Endothelial cell of umbilical vein (primary cell): ENCODE results near the gene QPCTL. TPM values are rescaled to one million over a fixed set of nuclear protein-coding genes. Genes with fewer than 3 reads are reported as not detected.
A peak's percentile ranks its signal among the peaks of the same experiment; 100 is the strongest.

Experiments
- BruUV-seq: library from RNA; stranded (reverse); fragments of 400-500 nt; replicated peaks from 2 replicates; lab custom pipeline; 2021; lab: Mats Ljungman, UMichigan
- CTCF ChIA-PET: fragments of 300-600, 350-600 bp; sonication (Branson Sonifier 250); formaldehyde crosslinking; loops from one replicate; lab custom pipeline; 2021; ENCODE audit warnings: antibody characterized with exemption, inconsistent platforms; lab: Charles Lee
- POLR2A ChIA-PET: fragments of 300-600, 350-600 bp; sonication (Branson Sonifier 250); formaldehyde crosslinking; loops from one replicate; lab custom pipeline; 2021; ENCODE audit warnings: antibody characterized with exemption, inconsistent platforms; lab: Charles Lee
- DNase-seq: peaks from one replicate; pipeline ENCODE4 v3.0.0-alpha.2; 2011; ENCODE audit warnings: low read depth, low spot score
- FAIRE-seq: peaks from 2 replicates; lab custom pipeline; 2011; peaks lifted over from hg19 to GRCh38; lab: Jason Lieb, UNC
- H2AFZ ChIP-seq: 2 replicates; pipeline ENCODE4 v1.6.0; 2012; ENCODE audit warnings: low read depth, low read length, control low read depth, inconsistent platforms
- H3K27ac ChIP-seq: 2 replicates; pipeline ENCODE4 v1.5.1; 2011; ENCODE audit warnings: low read depth, mild to moderate bottlenecking, control low read depth, low read length, moderate library complexity; ENCODE audit not compliant: insufficient read depth
- H3K27me3 ChIP-seq, 2 experiments: 2 replicates each; pipeline versions ENCODE4 v1.6.0 to v1.6.1; 2011; ENCODE audit warnings: low read length in 2 of 2, mixed read lengths in 1 of 2; ENCODE audit not compliant: control insufficient read depth in 2 of 2, insufficient read depth in 2 of 2
- H3K36me3 ChIP-seq, 2 experiments: 2 replicates in 1 of 2; 3 replicates in 1 of 2; pipeline ENCODE4 v1.5.1; 2011; ENCODE audit warnings: low read length in 2 of 2, mild to moderate bottlenecking in 1 of 2, moderate library complexity in 1 of 2; ENCODE audit not compliant: control insufficient read depth in 2 of 2, insufficient read depth in 2 of 2; ENCODE audit errors: extremely low read depth in 1 of 2
- H3K4me1 ChIP-seq: 3 replicates; pipeline ENCODE4 v1.5.1; 2011; ENCODE audit warnings: mild to moderate bottlenecking, low read length; ENCODE audit not compliant: control insufficient read depth, insufficient read depth; ENCODE audit errors: extremely low read depth
- H3K4me2 ChIP-seq: 2 replicates; pipeline ENCODE4 v1.6.1; 2011; ENCODE audit warnings: low read length, control low read depth, mixed read lengths; ENCODE audit not compliant: insufficient read depth
- H3K4me3 ChIP-seq, 3 experiments: fragments of 200-600 bp in 1 of 3; sonication (generic), shearing (Covaris generic) in 1 of 3; replicated peaks in 1 of 3; 2 replicates each; pipeline ENCODE4 v1.5.1; 2011 to 2016; ENCODE audit warnings: control low read depth in 3 of 3, low read length in 3 of 3, mild to moderate bottlenecking in 2 of 3, inconsistent platforms in 1 of 3, low read depth in 1 of 3, moderate library complexity in 1 of 3; ENCODE audit not compliant: insufficient read depth in 1 of 3
- H3K79me2 ChIP-seq: 2 replicates; pipeline ENCODE4 v1.6.0; 2012; ENCODE audit warnings: low read length, inconsistent platforms; ENCODE audit not compliant: control insufficient read depth, insufficient read depth
- H3K9ac ChIP-seq: replicated peaks from 2 replicates; pipeline ENCODE3; 2011; ENCODE audit warnings: low read length, control low read depth; ENCODE audit not compliant: insufficient read depth; ENCODE audit errors: extremely low read depth
- H3K9me1 ChIP-seq: replicated peaks from 3 replicates; pipeline ENCODE4 v1.6.0; 2011; ENCODE audit warnings: mild to moderate bottlenecking, low read length; ENCODE audit not compliant: control insufficient read depth, insufficient read depth; ENCODE audit errors: extremely low read depth
- H3K9me3 ChIP-seq: replicated peaks from 2 replicates; pipeline ENCODE4 v1.5.1; 2012; ENCODE audit warnings: low read length, inconsistent platforms; ENCODE audit not compliant: control insufficient read depth, insufficient read depth
- H4K20me1 ChIP-seq: replicated peaks from 2 replicates; pipeline ENCODE3; 2011; ENCODE audit warnings: mild to moderate bottlenecking, low read length; ENCODE audit not compliant: control insufficient read depth, insufficient read depth; ENCODE audit errors: extremely low read depth
- CTCF ChIP-seq, 2 donors: IDR thresholded peaks; 1 replicate in 1 of 2; 2 replicates in 1 of 2; pipeline ENCODE4 v1.5.1; 2011; ENCODE audit warnings: low read length in 2 of 2, mild to moderate bottlenecking in 2 of 2, moderate library complexity in 2 of 2, control low read depth in 1 of 2, inconsistent platforms in 1 of 2, low read depth in 1 of 2; ENCODE audit not compliant: insufficient read depth in 1 of 2; ENCODE audit errors: extremely low read depth in 1 of 2
- EZH2 ChIP-seq: IDR thresholded peaks from 2 replicates; pipeline ENCODE4 v1.6.1; 2012; ENCODE audit warnings: borderline replicate concordance, low read depth, mild to moderate bottlenecking, moderate library complexity, low read length, inconsistent platforms; ENCODE audit not compliant: severe bottlenecking
- FOS ChIP-seq: IDR thresholded peaks from 2 replicates; pipeline ENCODE4 v1.6.1; 2011; ENCODE audit warnings: mild to moderate bottlenecking, low read length, moderate library complexity, borderline replicate concordance; ENCODE audit not compliant: insufficient read depth
- GATA2 ChIP-seq: IDR thresholded peaks from 2 replicates; pipeline ENCODE4 v1.7.0; 2011; ENCODE audit warnings: low read depth, mild to moderate bottlenecking, moderate library complexity, mixed read lengths, low read length; ENCODE audit not compliant: insufficient read length, insufficient read depth
- JUN ChIP-seq: IDR thresholded peaks from 2 replicates; pipeline ENCODE4 v1.6.1; 2011; ENCODE audit warnings: borderline replicate concordance, low read depth; ENCODE audit not compliant: insufficient read length, insufficient read depth
- MYC ChIP-seq: IDR thresholded peaks from one replicate; pipeline ENCODE4 v1.6.1; 2011; ENCODE audit warnings: mild to moderate bottlenecking, low read depth, low read length
- POLR2A ChIP-seq: IDR thresholded peaks from 2 replicates; pipeline ENCODE4 v1.6.1; 2012; ENCODE audit warnings: low read depth, mild to moderate bottlenecking, control low read depth, low read length
- POLR2AphosphoS5 ChIP-seq: IDR thresholded peaks from 2 replicates; pipeline ENCODE4 v1.6.1; 2012; ENCODE audit warnings: low read depth, mild to moderate bottlenecking, control low read depth, low read length, moderate library complexity; ENCODE audit not compliant: insufficient read depth
- dilution Hi-C: fragments of 300-500 bp; cut with MboI; formaldehyde crosslinking; loops from one replicate; pipeline ENCODE4 v1.15.0; 2019; ENCODE audit warnings: low sequenced_read_pairs; ENCODE audit not compliant: extremely low pct_ligation_motif_present
- intact Hi-C: fragments of 100-400 bp; cut with micrococcal nuclease; formaldehyde crosslinking; loops from one replicate; pipeline ENCODE4 v1.10.0; 2022
- polyA plus RNA-seq, 4 experiments: library from polyadenylated mRNA; depleted of rRNA in 3 of 4; stranded (reverse) in 3 of 4; unstranded in 1 of 4; fragments of >200 nt; gene quantifications; 2 replicates each; pipeline versions ENCODE4 v1.2.1 to v1.2.3, GENCODE V29; 2011 to 2012; ENCODE audit warnings: missing spikeins in 1 of 4
- total RNA-seq: library from RNA; stranded (reverse); gene quantifications from 2 replicates; pipeline ENCODE4 v1.2.3, GENCODE V29; 2021
- TF ChIP-seq, protein P1 (sequence below): IDR thresholded peaks from 2 replicates; pipeline ENCODE4 v1.6.1; 2011; ENCODE audit not compliant: insufficient read depth, insufficient read length

QPCTL gene
- total and polyA plus RNA-seq, 2 donors (not counting 3 experiments of a cell fraction or from before 2014, with no cell fraction given), result 17.6 to 22.5 TPM

GRCh38 chr19:45676851-45677263 is 15.6 kb upstream of the QPCTL start:
- ChIA-PET CTCF (interaction anchor here (0.8 to 5.3 kb wide), 8 partner anchors 9 to 118 kb away, joined by 3 to 55 read pairs (median 4); partner anchors contain the start of genes QPCTL and SNRPD2), POLR2A (interaction anchor here (0.8 kb wide), 1 partner anchor 15 kb away, joined by 3 read pairs; no protein-coding TSS in a partner anchor)
- TF ChIP-seq CTCF (IDR thresholded peaks at IDR 0.05; ENCODE audit: extremely low read depth in 1 of 2, insufficient read depth in 1 of 2, low read depth in 1 of 2, low read length in 2 of 2), result no peak
- TF ChIP-seq FOS, result no peak
- no peak for TF ChIP-seq MYC
- no peak for TF ChIP-seq JUN
- TF ChIP-seq POLR2A, result no peak
- TF ChIP-seq POLR2AphosphoS5, result no peak
- no peak for TF ChIP-seq GATA2
- TF ChIP-seq, protein P1, sequence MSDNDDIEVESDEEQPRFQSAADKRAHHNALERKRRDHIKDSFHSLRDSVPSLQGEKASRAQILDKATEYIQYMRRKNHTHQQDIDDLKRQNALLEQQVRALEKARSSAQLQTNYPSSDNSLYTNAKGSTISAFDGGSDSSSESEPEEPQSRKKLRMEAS, result no peak
- TF ChIP-seq EZH2, result no peak
- no peaks in the 10 kb centered on the region for H3K9me3 ChIP-seq
- no TSS peak for BruUV-seq
- DNase-seq, result no peak
- H3K4me3 ChIP-seq, result peak overlapping the region in 1 of 3 experiments; percentile 12
- peaks cover 0 to 2% of the 10 kb centered on the region in 2 experiments for H3K27me3 ChIP-seq
- FAIRE-seq, result no peak
- no peaks in the 10 kb centered on the region for H4K20me1 ChIP-seq
- no peak overlapping the region for H3K9ac ChIP-seq
- H2AFZ ChIP-seq, result peak overlapping the region; percentile 48
- no peak overlapping the region for H3K4me2 ChIP-seq
- H3K9me1 ChIP-seq, result no peaks in the 10 kb centered on the region
- no peaks in the 10 kb centered on the region for H3K36me3 ChIP-seq
- H3K4me1 ChIP-seq, result peaks cover 10% of the 10 kb centered on the region
- no peaks in the 10 kb centered on the region for H3K79me2 ChIP-seq
- dilution Hi-C loops (no loop called here), intact Hi-C loops (no loop called here)
- no peak overlapping the region for H3K27ac ChIP-seq
